ENCODE data around the gene SGCA. TPM values are rescaled to one million over a fixed set of nuclear protein-coding genes. Genes with fewer than 3 reads are reported as not detected.

Gene SGCA
- total RNA-seq, 6 experiments from 2014 or later = 0.28 to 0.91 (median 0.76) TPM

GRCh38 chr17:50141745-50142110 is 24.1 kb upstream of the SGCA start:
- Mint-ChIP-seq H3K27me3 (ENCODE audit: insufficient read depth) (peaks cover 6% of the 10 kb centered on the region), H3K36me3 (ENCODE audit: low read depth) (peaks cover 61% of the 10 kb centered on the region), H3K4me1 (ENCODE audit: low read depth) (peaks cover 56% of the 10 kb centered on the region), H3K9me3 (no peaks in the 10 kb centered on the region), H3K4me3 (no peak overlapping the region), H3K27ac (no peak overlapping the region; the same call in 1 of the 2 replicates)
- DNase-seq = no peak
- no peak for TF ChIP-seq CTCF (IDR thresholded peaks at IDR 0.05)

- peaks cover 2% of the 10 kb centered on the region for H3K27me3 Mint-ChIP-seq (ENCODE audit: insufficient read depth)
- H3K4me1 Mint-ChIP-seq (ENCODE audit: low read depth) = peaks cover 63% of the 10 kb centered on the region
- no peaks in the 10 kb centered on the region for H3K9me3 Mint-ChIP-seq
- no peak for TF ChIP-seq CTCF (IDR thresholded peaks at IDR 0.05)
- H3K36me3 Mint-ChIP-seq (ENCODE audit: low read depth) = peaks cover 45% of the 10 kb centered on the region
- no peak overlapping the region for H3K4me3 Mint-ChIP-seq
- no peak for DNase-seq
- no peak overlapping the region for H3K27ac Mint-ChIP-seq
Observed at GRCh38 chr17:50143461-50144176, 22.2 kb upstream of the SGCA start.

- peak overlapping the region; percentile 20; the same call in 1 of the 2 replicates for H3K27ac Mint-ChIP-seq
- H3K9me3 Mint-ChIP-seq = no peaks in the 10 kb centered on the region
- no peak for DNase-seq
- H3K27me3 Mint-ChIP-seq (ENCODE audit: insufficient read depth) = peaks cover 2% of the 10 kb centered on the region
- H3K36me3 Mint-ChIP-seq (ENCODE audit: low read depth) = peaks cover 44% of the 10 kb centered on the region
- H3K4me1 Mint-ChIP-seq (ENCODE audit: low read depth) = peaks cover 63% of the 10 kb centered on the region
- no peak for TF ChIP-seq CTCF (IDR thresholded peaks at IDR 0.05)
- H3K4me3 Mint-ChIP-seq = no peak overlapping the region
Observed at GRCh38 chr17:50144355-50144754, 21.4 kb upstream of the SGCA start.

- TF ChIP-seq CTCF (IDR thresholded peaks at IDR 0.05) = no peak
- Mint-ChIP-seq H3K27ac (peak overlapping the region; percentile 48; the same call in 1 of the 2 replicates), H3K27me3 (ENCODE audit: insufficient read depth) (peaks cover 2% of the 10 kb centered on the region), H3K4me1 (ENCODE audit: low read depth) (peaks cover 59% of the 10 kb centered on the region), H3K4me3 (no peak overlapping the region; the same call in 1 of the 2 replicates), H3K36me3 (ENCODE audit: low read depth) (peaks cover 39% of the 10 kb centered on the region), H3K9me3 (no peaks in the 10 kb centered on the region)
- no peak for DNase-seq
Observed at GRCh38 chr17:50144845-50145531, 20.8 kb upstream of the SGCA start.

GRCh38 chr17:50145532-50146229 is 20.1 kb upstream of the SGCA start:
- no peaks in the 10 kb centered on the region for H3K9me3 Mint-ChIP-seq
- no peak for TF ChIP-seq CTCF (IDR thresholded peaks at IDR 0.05)
- H3K27ac Mint-ChIP-seq = peak overlapping the region; percentile 48
- DNase-seq = no peak
- peaks cover 52% of the 10 kb centered on the region for H3K4me1 Mint-ChIP-seq (ENCODE audit: low read depth)
- peaks cover 34% of the 10 kb centered on the region for H3K36me3 Mint-ChIP-seq (ENCODE audit: low read depth)
- peak overlapping the region; percentile 56 for H3K4me3 Mint-ChIP-seq
- H3K27me3 Mint-ChIP-seq (ENCODE audit: insufficient read depth) = peaks cover 2% of the 10 kb centered on the region

Data from HFFc6 (cell line).